HG02642 (cell line): Measurements from ENCODE around the gene PSEN2.
"Not testable (repeated sequence)": the region's sequence is repeated elsewhere in the genome, so short reads cannot be mapped to it uniquely, and the experiment has no call there.

Experiments used
- ATAC-seq: cut with Tn5 transposase; IDR thresholded peaks from one replicate; pipeline ENCODE4 v1.9.1; 2021; ENCODE audit warnings: mild to moderate bottlenecking; ENCODE audit not compliant: unreplicated experiment, poor library complexity

PSEN2 gene

GRCh38 chr1:226870401-226871279 lies at the start of gene PSEN2:
PSEN2 (plus strand) TSS chr1:226870616; CDS start chr1:226881908, 11,292 bp downstream.
- peak; percentile 96 for ATAC-seq

GRCh38 chr1:226820941-226821718 lies 49.3 kb upstream of the PSEN2 start:
- ATAC-seq: no peak

GRCh38 chr1:226821719-226822085 lies 48.7 kb upstream of the PSEN2 start:
- ATAC-seq: no peak

- no peak for ATAC-seq
Observed at GRCh38 chr1:226823643-226824042, 46.8 kb upstream of the PSEN2 start.

GRCh38 chr1:226825037-226825745 lies 45.2 kb upstream of the PSEN2 start:
- ATAC-seq: no peak

- ATAC-seq: no peak
Observed at GRCh38 chr1:226825746-226826100, 44.7 kb upstream of the PSEN2 start.

- ATAC-seq: no peak
Observed at GRCh38 chr1:226826479-226827261, 43.7 kb upstream of the PSEN2 start.

- ATAC-seq: no peak
Observed at GRCh38 chr1:226827458-226827857, 43.0 kb upstream of the PSEN2 start.

GRCh38 chr1:226827968-226828513 lies 42.4 kb upstream of the PSEN2 start:
- peak; percentile 97 for ATAC-seq

GRCh38 chr1:226829105-226829504 lies 41.3 kb upstream of the PSEN2 start:
- no peak for ATAC-seq

GRCh38 chr1:226831953-226832352 lies 38.5 kb upstream of the PSEN2 start:
- ATAC-seq: no peak

GRCh38 chr1:226832613-226833012 lies 37.8 kb upstream of the PSEN2 start:
- no peak for ATAC-seq

- not testable (repeated sequence) for ATAC-seq
Observed at GRCh38 chr1:226834179-226834578, 36.2 kb upstream of the PSEN2 start.

- not testable (repeated sequence) for ATAC-seq
Observed at GRCh38 chr1:226835396-226835795, 35.0 kb upstream of the PSEN2 start.

- not testable (repeated sequence) for ATAC-seq
Observed at GRCh38 chr1:226837966-226838365, 32.5 kb upstream of the PSEN2 start.

- ATAC-seq: no peak
Observed at GRCh38 chr1:226838456-226838855, 32.0 kb upstream of the PSEN2 start.

GRCh38 chr1:226845624-226846023 lies 24.8 kb upstream of the PSEN2 start:
- no peak for ATAC-seq

- no peak for ATAC-seq
Observed at GRCh38 chr1:226846786-226847185, 23.6 kb upstream of the PSEN2 start.

- not testable (repeated sequence) for ATAC-seq
Observed at GRCh38 chr1:226854548-226854947, 15.9 kb upstream of the PSEN2 start.

GRCh38 chr1:226862890-226863289 lies 7.5 kb upstream of the PSEN2 start:
- ATAC-seq: no peak
